Nasal cavity respiratory epithelium epithelial cell of viscerocranial mucosa (primary cell): ENCODE measurements around the gene ROPN1. TPM values are rescaled to one million over a fixed set of nuclear protein-coding genes. Genes with fewer than 3 reads are reported as not detected.

Experiments used
- total RNA-seq: library from RNA; depleted of rRNA; stranded (reverse); fragments of >200 nt; gene quantifications from 2 replicates; pipeline ENCODE4 v1.2.3, GENCODE V29; 2014

ROPN1 gene
- total RNA-seq: not detected in 2 replicates

GRCh38 chr3:123991730-123992588, at the start of gene ROPN1:
Gene ROPN1 (minus strand): TSS chr3:123992124. CDS start chr3:123980481, 11,643 bp downstream.

GRCh38 chr3:124033360-124034015, 41.6 kb upstream of the ROPN1 start, which contains the start of gene KALRN:
Gene KALRN (plus strand): TSS chr3:124033369.

GRCh38 chr3:123960781-123961507, 31.0 kb downstream of the ROPN1 start, which contains the start of gene CCDC14:
Gene CCDC14 (minus strand): TSS chr3:123961229. CDS start chr3:123961173, 56 bp downstream.

Other genes starting within 250 kb of the ROPN1 start
- gene MYLK, start 107.8 kb downstream of the ROPN1 start, total RNA-seq: 26.0 and 28.7 TPM in 2 replicates
- gene CCDC14, start 30.9 kb downstream of the ROPN1 start, total RNA-seq: 19.5 and 37.6 TPM in 2 replicates
- gene KALRN, start 41.2 kb upstream of the ROPN1 start, total RNA-seq: 1.7 and 5.5 TPM in 2 replicates